SU-DHL-6 (cell line): ENCODE results near the gene HEBP2.

Experiments used
- H2AFZ ChIP-seq: fragments of 200-600 bp; sonication (generic); 2 replicates; pipeline ENCODE4 v1.6.1; 2014; ENCODE audit warnings: low read depth, mild to moderate bottlenecking, moderate library complexity, mixed read lengths, antibody characterized with exemption, low read length; ENCODE audit not compliant: severe bottlenecking
- H3F3A ChIP-seq: fragments of 200-600 bp; shearing (Covaris generic); 2 replicates; pipeline ENCODE4 v1.6.0; 2016; ENCODE audit warnings: antibody characterized with exemption, mild to moderate bottlenecking; ENCODE audit not compliant: insufficient read depth
- H3K27ac ChIP-seq: fragments of 200-600 bp; sonication (generic); 2 replicates; pipeline ENCODE4 v1.5.1; 2016; ENCODE audit warnings: low read depth, mild to moderate bottlenecking, low read length, moderate library complexity, mixed read lengths
- H3K27me3 ChIP-seq: fragments of 200-600 bp; sonication (generic), shearing (Covaris generic); 2 replicates; pipeline ENCODE4 v1.6.0; 2014; ENCODE audit warnings: mild to moderate bottlenecking, low read length
- H3K36me3 ChIP-seq: fragments of 200-600 bp; sonication (generic); 2 replicates; pipeline ENCODE4 v1.6.1; 2014; ENCODE audit warnings: mild to moderate bottlenecking, low read length, mixed read lengths
- H3K4me2 ChIP-seq: fragments of 300-600, 200-600 bp; shearing (Covaris generic), sonication (generic); 2 replicates; pipeline ENCODE4 v1.6.0; 2014; ENCODE audit warnings: low read length, low read depth, mild to moderate bottlenecking; ENCODE audit not compliant: poor library complexity, severe bottlenecking
- H3K4me3 ChIP-seq: fragments of 200-600 bp; sonication (generic); 2 replicates; pipeline ENCODE4 v1.5.1; 2014; ENCODE audit warnings: antibody characterized with exemption, low read length, mild to moderate bottlenecking, mixed read lengths; ENCODE audit not compliant: insufficient read depth, poor library complexity, severe bottlenecking
- H3K79me2 ChIP-seq: fragments of 200-600 bp; sonication (generic); 2 replicates; pipeline ENCODE4 v1.6.1; 2014; ENCODE audit warnings: mild to moderate bottlenecking, low read length, moderate library complexity; ENCODE audit not compliant: insufficient read depth
- H3K9ac ChIP-seq: fragments of 200-600 bp; sonication (generic); 2 replicates; pipeline ENCODE4 v1.7.0; 2014; ENCODE audit warnings: mild to moderate bottlenecking, low read length
- H3K9me2 ChIP-seq: fragments of 200-600 bp; sonication (generic); replicated peaks from 2 replicates; pipeline ENCODE4 v1.6.1; 2014; ENCODE audit warnings: low read length; ENCODE audit not compliant: insufficient read depth
- H3K9me3 ChIP-seq: fragments of 200-600 bp; sonication (generic); 2 replicates; pipeline ENCODE4 v1.6.1; 2014; ENCODE audit warnings: low read length, mixed read lengths; ENCODE audit not compliant: insufficient read depth
- H4K20me1 ChIP-seq: fragments of 200-600 bp; sonication (generic); 2 replicates; pipeline ENCODE4 v1.6.1; 2014; ENCODE audit warnings: low read depth, mild to moderate bottlenecking, antibody characterized with exemption, low read length, moderate library complexity, mixed read lengths
- EZH2phosphoT487 ChIP-seq: fragments of 200-600 bp; sonication (generic), shearing (Covaris generic); conservative IDR thresholded peaks from 2 replicates; pipeline ENCODE4 v1.6.1; 2018; ENCODE audit warnings: mild to moderate bottlenecking, antibody characterized with exemption, low read length, moderate library complexity, mixed read lengths
- TF ChIP-seq, protein P1 (sequence below): fragments of 200-600 bp; sonication (generic); IDR thresholded peaks from one replicate; pipeline ENCODE4 v1.5.1; 2017; ENCODE audit warnings: antibody characterized with exemption, mild to moderate bottlenecking, low read length, moderate library complexity; ENCODE audit not compliant: insufficient read depth, poor library complexity, severe bottlenecking

HEBP2 gene

DNA sequence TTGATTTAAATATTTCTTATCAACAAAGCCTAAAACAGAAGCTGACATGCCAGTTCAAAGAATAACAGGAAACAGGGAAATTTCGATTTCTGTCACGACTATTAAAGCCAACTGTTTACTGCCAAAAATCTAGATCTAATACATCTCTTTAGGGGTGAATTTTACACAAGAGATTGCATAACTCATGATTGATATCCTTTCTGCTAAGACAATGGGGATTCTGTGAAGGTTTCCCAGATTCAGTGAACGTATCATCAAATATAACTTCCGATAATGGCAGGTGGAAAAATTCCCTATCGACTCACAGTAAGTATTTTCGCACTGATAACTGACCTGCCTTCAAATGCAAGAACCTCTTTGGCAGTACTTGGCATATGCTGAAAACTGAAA, 52.4 kb downstream of the HEBP2 start:
- H3F3A ChIP-seq = no peaks in the 10 kb centered on the region

DNA sequence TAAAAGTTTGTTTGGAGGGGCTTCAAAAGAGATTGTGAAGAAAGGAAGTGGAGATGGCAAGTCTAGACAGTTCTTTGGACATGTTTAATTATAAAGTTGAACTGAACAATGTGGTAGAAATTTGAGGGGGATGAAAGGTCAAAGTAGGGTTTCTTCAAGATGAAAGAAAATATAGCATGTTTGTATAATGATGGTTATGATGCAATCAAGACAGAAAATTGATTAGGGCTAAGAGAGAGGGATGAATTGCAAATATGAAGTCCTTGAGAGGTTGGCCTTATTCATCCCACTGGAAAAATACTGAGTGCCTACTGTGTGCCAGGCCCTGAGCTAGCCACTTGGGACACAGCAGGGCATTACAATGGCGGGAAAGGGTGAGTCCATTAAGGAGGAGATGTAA, 57.6 kb downstream of the HEBP2 start:
- Histone ChIP-seq H3K27ac (no peak overlapping the region), H3K79me2 (no peaks in the 10 kb centered on the region), H3K4me3 (no peak overlapping the region), H3K9me3 (no peaks in the 10 kb centered on the region), H3K27me3 (no peaks in the 10 kb centered on the region), H4K20me1 (no peaks in the 10 kb centered on the region), H3K4me2 (no peak overlapping the region), H2AFZ (no peak overlapping the region), H3K36me3 (no peaks in the 10 kb centered on the region), H3K9me2 (no peaks in the 10 kb centered on the region), H3K9ac (no peak overlapping the region), H3F3A (no peaks in the 10 kb centered on the region)
- TF ChIP-seq, protein P1, sequence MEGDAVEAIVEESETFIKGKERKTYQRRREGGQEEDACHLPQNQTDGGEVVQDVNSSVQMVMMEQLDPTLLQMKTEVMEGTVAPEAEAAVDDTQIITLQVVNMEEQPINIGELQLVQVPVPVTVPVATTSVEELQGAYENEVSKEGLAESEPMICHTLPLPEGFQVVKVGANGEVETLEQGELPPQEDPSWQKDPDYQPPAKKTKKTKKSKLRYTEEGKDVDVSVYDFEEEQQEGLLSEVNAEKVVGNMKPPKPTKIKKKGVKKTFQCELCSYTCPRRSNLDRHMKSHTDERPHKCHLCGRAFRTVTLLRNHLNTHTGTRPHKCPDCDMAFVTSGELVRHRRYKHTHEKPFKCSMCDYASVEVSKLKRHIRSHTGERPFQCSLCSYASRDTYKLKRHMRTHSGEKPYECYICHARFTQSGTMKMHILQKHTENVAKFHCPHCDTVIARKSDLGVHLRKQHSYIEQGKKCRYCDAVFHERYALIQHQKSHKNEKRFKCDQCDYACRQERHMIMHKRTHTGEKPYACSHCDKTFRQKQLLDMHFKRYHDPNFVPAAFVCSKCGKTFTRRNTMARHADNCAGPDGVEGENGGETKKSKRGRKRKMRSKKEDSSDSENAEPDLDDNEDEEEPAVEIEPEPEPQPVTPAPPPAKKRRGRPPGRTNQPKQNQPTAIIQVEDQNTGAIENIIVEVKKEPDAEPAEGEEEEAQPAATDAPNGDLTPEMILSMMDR = no peak
- TF ChIP-seq EZH2phosphoT487 = no peak

More for the DNA sequence above, 52.4 kb downstream of the HEBP2 start:
- Histone ChIP-seq H4K20me1 (no peaks in the 10 kb centered on the region), H3K9ac (no peak overlapping the region), H3K36me3 (no peaks in the 10 kb centered on the region), H3K4me3 (no peak overlapping the region), H3K4me2 (no peak overlapping the region), H3K79me2 (no peaks in the 10 kb centered on the region), H3K27ac (no peak overlapping the region), H2AFZ (no peak overlapping the region), H3K9me3 (no peaks in the 10 kb centered on the region), H3K27me3 (no peaks in the 10 kb centered on the region), H3K9me2 (no peaks in the 10 kb centered on the region)
- TF ChIP-seq, protein P1 = no peak
- no peak for TF ChIP-seq EZH2phosphoT487

- Histone ChIP-seq H3K27me3 (no peaks in the 10 kb centered on the region), H3K9me2 (no peaks in the 10 kb centered on the region), H3K27ac (no peak overlapping the region), H2AFZ (no peak overlapping the region), H3K79me2 (no peaks in the 10 kb centered on the region), H3F3A (no peaks in the 10 kb centered on the region), H3K9me3 (no peaks in the 10 kb centered on the region), H3K4me3 (no peak overlapping the region), H3K4me2 (no peak overlapping the region), H4K20me1 (no peaks in the 10 kb centered on the region), H3K36me3 (no peaks in the 10 kb centered on the region), H3K9ac (no peak overlapping the region)
- TF ChIP-seq EZH2phosphoT487 = no peak
- TF ChIP-seq, protein P1 = no peak
These were observed 60.1 kb downstream of the HEBP2 start for GRCh38 chr6:138464085-138464484.
